Measurements from ENCODE around the gene USP19.

USP19 gene

GRCh38 chr3:49112262-49112661, 8.4 kb downstream of the USP19 start:
- Histone ChIP-seq H2AFZ (ENCODE audit: low read depth, low read length, severe bottlenecking) (no peak overlapping the region), H3F3A (ENCODE audit: insufficient read depth) (no peaks in the 10 kb centered on the region), H3K9ac (ENCODE audit: low read length) (no peak overlapping the region), H3K4me2 (ENCODE audit: low read depth, low read length, poor library complexity, severe bottlenecking) (no peak overlapping the region), H4K20me1 (ENCODE audit: low read depth, low read length) (no peaks in the 10 kb centered on the region), H3K4me3 (ENCODE audit: insufficient read depth, low read length, poor library complexity, severe bottlenecking) (no peak overlapping the region), H3K27ac (ENCODE audit: low read depth, low read length) (no peak overlapping the region), H3K36me3 (ENCODE audit: low read length) (no peaks in the 10 kb centered on the region), H3K27me3 (ENCODE audit: low read length) (no peaks in the 10 kb centered on the region), H3K9me3 (ENCODE audit: insufficient read depth, low read length) (no peaks in the 10 kb centered on the region), H3K79me2 (ENCODE audit: insufficient read depth, low read length) (no peaks in the 10 kb centered on the region), H3K9me2 (replicated peaks; ENCODE audit: insufficient read depth, low read length) (no peaks in the 10 kb centered on the region)
- TF ChIP-seq CTCF (IDR thresholded peaks at IDR 0.05; ENCODE audit: insufficient read depth, low read length, poor library complexity, severe bottlenecking) (no peak), EZH2phosphoT487 (conservative IDR thresholded peaks at IDR 0.05; ENCODE audit: low read length) (no peak)

GRCh38 chr3:49111347-49111746, 9.3 kb downstream of the USP19 start:
- H3K36me3 ChIP-seq (ENCODE audit: low read length): no peaks in the 10 kb centered on the region
- no peak overlapping the region for H3K4me3 ChIP-seq (ENCODE audit: insufficient read depth, low read length, poor library complexity, severe bottlenecking)
- no peak overlapping the region for H2AFZ ChIP-seq (ENCODE audit: low read depth, low read length, severe bottlenecking)
- no peak overlapping the region for H3K9ac ChIP-seq (ENCODE audit: low read length)
- H3K9me3 ChIP-seq (ENCODE audit: insufficient read depth, low read length): no peaks in the 10 kb centered on the region
- no peaks in the 10 kb centered on the region for H3K27me3 ChIP-seq (ENCODE audit: low read length)
- TF ChIP-seq CTCF (IDR thresholded peaks at IDR 0.05; ENCODE audit: insufficient read depth, low read length, poor library complexity, severe bottlenecking): no peak
- no peak for TF ChIP-seq EZH2phosphoT487 (conservative IDR thresholded peaks at IDR 0.05; ENCODE audit: low read length)
- H4K20me1 ChIP-seq (ENCODE audit: low read depth, low read length): no peaks in the 10 kb centered on the region
- H3F3A ChIP-seq (ENCODE audit: insufficient read depth): no peaks in the 10 kb centered on the region
- H3K9me2 ChIP-seq (replicated peaks; ENCODE audit: insufficient read depth, low read length): no peaks in the 10 kb centered on the region
- no peak overlapping the region for H3K4me2 ChIP-seq (ENCODE audit: low read depth, low read length, poor library complexity, severe bottlenecking)
- no peak overlapping the region for H3K27ac ChIP-seq (ENCODE audit: low read depth, low read length)
- H3K79me2 ChIP-seq (ENCODE audit: insufficient read depth, low read length): no peaks in the 10 kb centered on the region

- H3K4me3 ChIP-seq (ENCODE audit: insufficient read depth, low read length, poor library complexity, severe bottlenecking): no peak overlapping the region
- no peaks in the 10 kb centered on the region for H3K27me3 ChIP-seq (ENCODE audit: low read length)
- H3K79me2 ChIP-seq (ENCODE audit: insufficient read depth, low read length): no peaks in the 10 kb centered on the region
- no peaks in the 10 kb centered on the region for H3K9me2 ChIP-seq (replicated peaks; ENCODE audit: insufficient read depth, low read length)
- H2AFZ ChIP-seq (ENCODE audit: low read depth, low read length, severe bottlenecking): no peak overlapping the region
- H4K20me1 ChIP-seq (ENCODE audit: low read depth, low read length): no peaks in the 10 kb centered on the region
- H3K9ac ChIP-seq (ENCODE audit: low read length): no peak overlapping the region
- no peak overlapping the region for H3K4me2 ChIP-seq (ENCODE audit: low read depth, low read length, poor library complexity, severe bottlenecking)
- no peaks in the 10 kb centered on the region for H3F3A ChIP-seq (ENCODE audit: insufficient read depth)
- H3K9me3 ChIP-seq (ENCODE audit: insufficient read depth, low read length): no peaks in the 10 kb centered on the region
- no peak overlapping the region for H3K27ac ChIP-seq (ENCODE audit: low read depth, low read length)
- H3K36me3 ChIP-seq (ENCODE audit: low read length): no peaks in the 10 kb centered on the region
- no peak for TF ChIP-seq EZH2phosphoT487 (conservative IDR thresholded peaks at IDR 0.05; ENCODE audit: low read length)
- no peak for TF ChIP-seq CTCF (IDR thresholded peaks at IDR 0.05; ENCODE audit: insufficient read depth, low read length, poor library complexity, severe bottlenecking)
Observed at GRCh38 chr3:49110780-49111179, 9.8 kb downstream of the USP19 start.

Measured in SU-DHL-6 (cell line).